Measurements from ENCODE around the gene SLC39A12. TPM values are rescaled to one million over a fixed set of nuclear protein-coding genes. Genes with fewer than 3 reads are reported as not detected.

The SLC39A12 gene
- total RNA-seq, 2 donors from 2014 or later: not detected

DNA sequence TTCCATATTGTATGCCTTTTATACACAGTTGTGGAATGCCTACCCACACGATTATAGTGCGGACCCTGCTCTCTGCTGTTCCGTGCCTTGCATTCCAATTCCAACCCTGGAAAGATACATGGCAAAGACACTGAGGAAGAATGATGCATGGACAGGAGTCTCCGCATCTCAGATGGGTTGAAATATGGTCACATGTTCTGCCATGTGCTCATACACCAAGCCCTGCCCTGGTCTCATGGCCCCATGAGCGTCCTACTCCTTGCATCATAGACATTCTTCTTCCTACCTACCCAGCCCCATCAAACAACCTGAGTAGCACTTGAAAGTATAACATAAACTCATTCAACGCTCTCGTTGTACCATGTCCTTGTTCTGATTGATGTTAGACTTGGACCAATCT, 6.3 kb downstream of the SLC39A12 start:
- Histone ChIP-seq H3K9me3 (ENCODE audit: control insufficient read depth, low read length) (peaks cover 16% of the 10 kb centered on the region), H3K36me3 (ENCODE audit: control insufficient read depth, insufficient read depth, low read length) (no peaks in the 10 kb centered on the region), H3K27me3 (ENCODE audit: control insufficient read depth, insufficient read depth, low read length, poor library complexity, severe bottlenecking) (no peaks in the 10 kb centered on the region), H3K4me3 (ENCODE audit: low read length) (no peak overlapping the region), H3K4me1 (ENCODE audit: control insufficient read depth, insufficient read depth, low read length) (no peaks in the 10 kb centered on the region), H3K9ac (ENCODE audit: extremely low read depth, low read length, poor library complexity, severe bottlenecking) (no peak overlapping the region), H3K27ac (ENCODE audit: low read depth, low read length) (no peak overlapping the region)
- Mint-ChIP-seq H3K4me1 (peaks cover under 1% of the 10 kb centered on the region), H3K27ac (no peak overlapping the region), H3K4me3 (no peak overlapping the region), H3K9me3 (peaks cover 6% of the 10 kb centered on the region), H3K27me3 (ENCODE audit: insufficient read depth) (no peaks in the 10 kb centered on the region), H3K36me3 (ENCODE audit: low read depth) (no peaks in the 10 kb centered on the region)
- TF ChIP-seq, protein P1, sequence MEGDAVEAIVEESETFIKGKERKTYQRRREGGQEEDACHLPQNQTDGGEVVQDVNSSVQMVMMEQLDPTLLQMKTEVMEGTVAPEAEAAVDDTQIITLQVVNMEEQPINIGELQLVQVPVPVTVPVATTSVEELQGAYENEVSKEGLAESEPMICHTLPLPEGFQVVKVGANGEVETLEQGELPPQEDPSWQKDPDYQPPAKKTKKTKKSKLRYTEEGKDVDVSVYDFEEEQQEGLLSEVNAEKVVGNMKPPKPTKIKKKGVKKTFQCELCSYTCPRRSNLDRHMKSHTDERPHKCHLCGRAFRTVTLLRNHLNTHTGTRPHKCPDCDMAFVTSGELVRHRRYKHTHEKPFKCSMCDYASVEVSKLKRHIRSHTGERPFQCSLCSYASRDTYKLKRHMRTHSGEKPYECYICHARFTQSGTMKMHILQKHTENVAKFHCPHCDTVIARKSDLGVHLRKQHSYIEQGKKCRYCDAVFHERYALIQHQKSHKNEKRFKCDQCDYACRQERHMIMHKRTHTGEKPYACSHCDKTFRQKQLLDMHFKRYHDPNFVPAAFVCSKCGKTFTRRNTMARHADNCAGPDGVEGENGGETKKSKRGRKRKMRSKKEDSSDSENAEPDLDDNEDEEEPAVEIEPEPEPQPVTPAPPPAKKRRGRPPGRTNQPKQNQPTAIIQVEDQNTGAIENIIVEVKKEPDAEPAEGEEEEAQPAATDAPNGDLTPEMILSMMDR (conservative IDR thresholded peaks at IDR 0.05): no peak
- 96 to 97% methylated on average over 7 of the region's 7 CpGs for WGBS, 2 experiments (ENCODE audit: insufficient coverage in 1 of 2, insufficient read length in 1 of 2)
- no peak for DNase-seq

DNA sequence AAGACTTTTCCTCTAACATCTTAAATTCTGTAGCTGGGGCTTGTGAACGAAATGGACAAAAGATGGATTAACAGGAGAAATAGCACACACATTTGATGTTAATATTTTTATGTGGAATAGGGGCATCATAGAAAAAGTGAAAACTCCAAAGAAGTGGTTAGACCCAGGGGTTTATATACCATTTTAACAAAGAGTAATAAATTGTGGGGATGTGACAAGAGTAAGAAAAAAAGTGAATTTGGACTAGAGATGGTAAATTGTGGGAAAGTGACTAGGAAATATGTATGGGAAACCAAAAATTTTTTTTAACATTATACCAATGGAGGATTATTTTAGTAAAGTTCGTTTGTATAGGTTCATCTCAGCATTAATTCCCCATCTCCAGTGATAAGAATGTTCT, 8.2 kb downstream of the SLC39A12 start:
- H3K36me3 Mint-ChIP-seq (ENCODE audit: low read depth): no peaks in the 10 kb centered on the region
- H3K9me3 ChIP-seq (ENCODE audit: control insufficient read depth, low read length): peaks cover 16% of the 10 kb centered on the region

DNA sequence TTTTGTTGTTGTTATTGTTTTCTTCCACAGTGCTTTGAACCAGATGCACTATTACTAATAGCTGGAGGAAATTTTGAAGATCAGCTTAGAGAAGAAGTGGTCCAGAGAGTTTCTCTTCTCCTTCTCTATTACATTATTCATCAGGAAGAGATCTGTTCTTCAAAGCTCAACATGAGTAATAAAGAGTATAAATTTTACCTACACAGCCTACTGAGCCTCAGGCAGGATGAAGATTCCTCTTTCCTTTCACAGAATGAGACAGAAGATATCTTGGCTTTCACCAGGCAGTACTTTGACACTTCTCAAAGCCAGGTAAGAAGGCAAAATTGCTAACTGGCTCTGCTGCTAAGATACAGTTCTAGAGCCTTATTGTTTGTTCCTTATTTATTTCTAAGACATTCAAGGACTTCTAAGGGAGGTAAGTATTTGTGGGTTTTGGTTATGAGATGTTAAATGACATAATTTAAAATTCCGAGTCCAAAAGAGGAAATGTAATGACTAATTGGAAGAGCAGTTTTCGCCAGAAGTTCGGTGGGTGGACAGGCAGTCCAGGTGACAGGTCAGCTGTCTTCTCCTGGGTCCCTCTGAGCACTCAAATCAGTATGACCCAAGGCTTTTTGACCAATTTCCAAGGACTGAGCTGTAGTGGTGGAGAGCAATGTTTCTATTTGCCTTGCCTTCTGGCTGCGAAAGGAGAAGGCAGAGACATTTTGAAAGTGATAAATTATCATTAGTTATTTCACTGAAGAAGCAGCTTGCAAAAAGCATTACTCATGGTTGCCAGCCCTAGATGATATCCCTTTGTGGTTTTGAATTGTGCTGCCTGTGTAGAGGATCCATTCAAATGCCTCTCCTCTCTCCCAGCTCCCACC, 10.1 kb downstream of the SLC39A12 start:
- DNase-seq: no peak
- Histone ChIP-seq H3K9me3 (ENCODE audit: control insufficient read depth, low read length) (peaks cover 16% of the 10 kb centered on the region), H3K36me3 (ENCODE audit: control insufficient read depth, insufficient read depth, low read length) (no peaks in the 10 kb centered on the region), H3K4me3 (ENCODE audit: low read length) (no peak overlapping the region), H3K27ac (ENCODE audit: low read depth, low read length) (no peak overlapping the region), H3K9ac (ENCODE audit: extremely low read depth, low read length, poor library complexity, severe bottlenecking) (no peak overlapping the region), H3K4me1 (ENCODE audit: control insufficient read depth, insufficient read depth, low read length) (no peaks in the 10 kb centered on the region), H3K27me3 (ENCODE audit: control insufficient read depth, insufficient read depth, low read length, poor library complexity, severe bottlenecking) (no peaks in the 10 kb centered on the region)
- TF ChIP-seq, protein P1 (conservative IDR thresholded peaks at IDR 0.05): no peak
- H3K4me1 Mint-ChIP-seq: no peaks in the 10 kb centered on the region
- H3K4me3 Mint-ChIP-seq: no peak overlapping the region
- 89 to 100% methylated on average over 4 of the region's 4 CpGs for WGBS, 2 experiments (ENCODE audit: insufficient coverage in 1 of 2, insufficient read length in 1 of 2)
- no peaks in the 10 kb centered on the region for H3K27me3 Mint-ChIP-seq (ENCODE audit: insufficient read depth)
- peaks cover 6% of the 10 kb centered on the region for H3K9me3 Mint-ChIP-seq
- H3K27ac Mint-ChIP-seq: no peak overlapping the region
- no peaks in the 10 kb centered on the region for H3K36me3 Mint-ChIP-seq (ENCODE audit: low read depth)

More for the DNA sequence above, 8.2 kb downstream of the SLC39A12 start:
- no peak overlapping the region for H3K4me3 Mint-ChIP-seq
- no peak overlapping the region for H3K9ac ChIP-seq (ENCODE audit: extremely low read depth, low read length, poor library complexity, severe bottlenecking)
- H3K27ac ChIP-seq (ENCODE audit: low read depth, low read length): no peak overlapping the region
- H3K27ac Mint-ChIP-seq: no peak overlapping the region
- no peak for DNase-seq
- H3K4me3 ChIP-seq (ENCODE audit: low read length): no peak overlapping the region
- no peaks in the 10 kb centered on the region for H3K27me3 Mint-ChIP-seq (ENCODE audit: insufficient read depth)
- H3K36me3 ChIP-seq (ENCODE audit: control insufficient read depth, insufficient read depth, low read length): no peaks in the 10 kb centered on the region
- H3K4me1 ChIP-seq (ENCODE audit: control insufficient read depth, insufficient read depth, low read length): no peaks in the 10 kb centered on the region
- no peaks in the 10 kb centered on the region for H3K27me3 ChIP-seq (ENCODE audit: control insufficient read depth, insufficient read depth, low read length, poor library complexity, severe bottlenecking)
- peaks cover 6% of the 10 kb centered on the region for H3K9me3 Mint-ChIP-seq
- WGBS, 2 experiments (ENCODE audit: insufficient coverage in 1 of 2, insufficient read length in 1 of 2): 93 to 100% methylated on average over 1 to 2 of the region's 2 CpGs
- TF ChIP-seq, protein P1 (conservative IDR thresholded peaks at IDR 0.05): no peak
- H3K4me1 Mint-ChIP-seq: no peaks in the 10 kb centered on the region

Data from endodermal cell (in vitro differentiated cells).